Right kidney (tissue), 1 donor: ENCODE data around the gene EPHA4.

Experiments
- DNase-seq: peaks from one replicate; pipeline ENCODE4 v3.0.0-alpha.2; 2016

EPHA4 gene

GRCh38 chr2:221439761-221440479 lies 132.2 kb downstream of the EPHA4 start:
- no peak for DNase-seq

- no peak for DNase-seq
Measured at GRCh38 chr2:221437056-221437455, 135.0 kb downstream of the EPHA4 start.

DNA sequence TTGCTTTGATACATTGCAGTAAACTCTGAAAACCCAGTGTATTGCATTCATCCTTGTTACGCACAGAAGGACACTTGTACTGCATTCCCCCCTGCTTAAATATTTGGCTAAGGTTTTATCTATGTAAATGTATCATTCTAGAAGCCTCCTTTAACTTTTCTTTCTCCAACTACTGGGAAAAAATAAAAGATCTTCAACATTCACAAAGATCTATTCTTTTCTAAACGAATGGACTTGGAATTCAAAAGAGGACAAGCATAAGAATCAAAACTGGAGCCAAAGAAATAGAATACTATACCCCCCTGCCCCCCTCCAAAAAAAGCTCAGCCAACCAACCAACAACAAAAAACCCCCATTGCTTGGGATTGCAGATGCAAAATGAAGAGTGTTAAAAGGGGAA lies 136.9 kb downstream of the EPHA4 start:
- no peak for DNase-seq

GRCh38 chr2:221434142-221434541 lies 138.0 kb downstream of the EPHA4 start:
- DNase-seq = no peak

DNA sequence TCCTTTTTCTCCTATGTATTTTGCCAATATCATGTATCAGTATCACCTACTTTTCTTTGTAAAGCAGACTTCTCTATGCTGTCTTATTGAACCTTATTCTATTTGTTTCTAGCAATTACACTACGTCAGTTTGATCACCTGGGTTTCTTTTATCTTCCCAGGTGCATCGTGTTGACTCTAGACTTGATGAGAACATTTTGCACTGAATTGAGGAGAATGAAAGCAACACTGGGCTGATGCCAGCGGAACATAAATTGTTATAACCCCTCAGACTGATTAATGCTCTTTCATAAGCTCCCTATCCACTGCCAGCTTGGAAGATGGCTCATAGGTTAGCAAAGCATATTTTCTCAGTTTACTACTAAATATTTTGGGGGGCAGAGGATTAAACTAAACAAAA lies 140.6 kb downstream of the EPHA4 start:
- no peak for DNase-seq

DNA sequence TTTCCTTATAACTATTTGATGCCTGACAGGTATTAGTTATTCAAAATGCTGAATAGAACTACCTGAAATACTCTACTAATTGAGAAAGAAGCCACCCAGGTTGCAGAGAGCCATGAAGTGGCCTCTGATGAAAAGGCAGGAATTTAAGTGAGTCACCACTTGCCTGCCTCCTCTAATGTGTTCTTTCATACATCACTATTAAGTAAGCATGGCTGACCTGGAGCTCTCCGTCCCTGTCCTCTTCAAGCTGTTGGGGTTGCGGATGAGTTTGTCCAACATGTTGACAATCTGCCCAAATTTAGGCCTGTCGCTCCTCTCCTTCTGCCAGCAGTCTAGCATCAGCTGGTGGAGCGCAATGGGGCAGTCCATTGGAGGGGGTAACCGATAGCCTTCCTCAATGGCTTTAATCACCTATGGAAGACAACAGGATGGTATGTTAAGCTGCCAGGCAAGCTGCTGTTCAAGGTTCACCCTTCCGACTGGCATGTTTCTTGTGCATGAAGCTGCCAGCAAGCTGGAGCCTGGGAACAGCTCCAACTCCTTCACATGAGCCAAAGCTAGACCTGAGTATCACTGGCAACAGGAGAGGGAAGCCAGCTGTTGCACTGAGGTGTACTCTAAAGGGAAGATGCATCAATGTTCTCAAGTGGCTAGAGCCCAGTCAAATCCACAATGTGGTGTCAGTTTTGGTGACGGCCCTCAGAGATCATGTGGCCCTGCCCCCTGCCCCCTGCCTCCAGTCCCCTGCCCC lies 142.2 kb downstream of the EPHA4 start:
- no peak for DNase-seq

DNA sequence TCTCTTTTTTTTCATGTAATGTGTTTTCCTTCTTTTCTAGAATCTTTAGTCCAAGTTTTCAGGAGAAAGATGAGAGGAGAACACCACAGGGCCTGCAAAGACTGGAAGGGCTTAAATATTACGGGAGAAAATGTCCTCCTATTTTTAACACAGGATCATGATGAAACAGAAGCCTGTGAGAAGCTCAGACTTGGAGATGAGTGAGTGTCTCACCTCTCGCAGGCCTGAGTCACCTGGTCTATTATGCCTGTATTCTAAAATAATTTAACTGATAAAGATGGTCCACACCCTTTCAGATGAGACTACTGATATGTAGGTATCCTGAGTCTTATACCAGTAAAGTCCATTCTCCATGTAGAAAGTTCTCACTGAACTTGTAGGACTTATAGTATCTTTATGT lies 143.2 kb downstream of the EPHA4 start:
- no peak for DNase-seq

DNA sequence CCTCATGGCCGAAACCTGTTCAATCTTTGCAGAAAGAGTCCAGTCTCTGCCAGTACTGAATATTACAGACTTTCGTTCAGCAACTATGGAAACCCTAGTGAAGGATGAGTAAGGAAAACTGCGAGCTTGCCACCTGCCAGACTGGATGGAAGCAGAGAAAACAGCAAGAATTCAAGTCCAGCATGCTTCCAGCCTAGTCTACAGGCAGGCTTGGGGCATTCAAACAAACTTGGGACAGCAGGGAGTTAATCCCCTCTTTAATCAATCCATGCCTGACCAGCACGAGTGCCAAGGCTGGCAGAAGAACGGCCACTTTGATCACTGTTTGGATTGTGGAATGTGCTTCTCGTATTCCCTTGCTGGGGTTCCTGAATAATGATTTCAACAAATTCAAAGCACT lies 145.2 kb downstream of the EPHA4 start:
- no peak for DNase-seq

- DNase-seq = no peak
Measured at GRCh38 chr2:221425891-221426290, 146.2 kb downstream of the EPHA4 start.

DNA sequence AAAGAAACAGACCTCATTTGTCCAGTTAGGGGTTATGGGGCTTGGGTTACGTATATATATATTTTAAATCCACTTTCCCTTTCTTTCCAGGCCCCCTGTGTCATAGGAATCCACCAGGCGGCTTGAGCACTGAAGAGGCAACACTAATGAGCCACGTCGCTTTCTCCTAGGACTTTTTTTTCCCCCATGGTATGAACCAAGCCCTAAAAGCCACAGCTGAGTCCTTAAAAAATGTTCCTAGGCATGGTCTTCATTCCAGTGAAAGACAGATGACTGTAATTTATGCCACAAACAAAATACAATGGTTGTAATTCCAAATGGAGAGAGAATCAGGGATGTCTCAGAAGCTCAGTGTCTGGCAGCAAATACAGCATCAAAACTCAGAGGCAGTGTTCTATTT lies 146.8 kb downstream of the EPHA4 start:
- no peak for DNase-seq

DNA sequence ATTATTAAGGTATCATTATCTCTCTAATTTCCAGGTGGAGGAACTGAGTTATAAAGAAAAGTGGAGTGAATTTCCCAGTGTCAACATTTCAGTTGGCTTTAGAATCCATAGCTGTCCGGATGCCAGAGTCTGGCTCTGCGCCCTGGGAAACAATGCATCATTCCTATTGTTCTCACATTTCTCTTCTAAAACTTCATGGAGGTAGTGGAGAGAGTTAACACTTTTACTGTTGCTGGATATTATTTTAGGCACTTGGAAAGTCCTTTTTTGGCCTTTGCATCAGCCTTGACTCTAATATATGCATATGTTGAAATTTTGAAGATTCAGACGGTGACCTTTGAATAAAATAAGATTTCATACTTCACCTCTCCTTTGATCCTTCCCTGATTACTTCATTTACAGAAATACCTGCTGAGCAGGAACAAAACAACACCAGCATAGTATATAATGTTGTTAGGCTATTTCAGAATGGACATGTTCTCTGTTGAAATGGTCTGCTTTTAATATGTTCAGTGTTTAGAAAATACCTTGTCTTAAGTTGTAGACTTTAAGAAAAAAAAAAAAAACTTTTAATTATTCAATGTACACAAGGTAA lies 148.8 kb downstream of the EPHA4 start:
- DNase-seq = no peak

GRCh38 chr2:221422516-221423209 lies 149.4 kb downstream of the EPHA4 start:
- no peak for DNase-seq

- DNase-seq = no peak
Measured at GRCh38 chr2:221420245-221420644, 151.9 kb downstream of the EPHA4 start.

DNA sequence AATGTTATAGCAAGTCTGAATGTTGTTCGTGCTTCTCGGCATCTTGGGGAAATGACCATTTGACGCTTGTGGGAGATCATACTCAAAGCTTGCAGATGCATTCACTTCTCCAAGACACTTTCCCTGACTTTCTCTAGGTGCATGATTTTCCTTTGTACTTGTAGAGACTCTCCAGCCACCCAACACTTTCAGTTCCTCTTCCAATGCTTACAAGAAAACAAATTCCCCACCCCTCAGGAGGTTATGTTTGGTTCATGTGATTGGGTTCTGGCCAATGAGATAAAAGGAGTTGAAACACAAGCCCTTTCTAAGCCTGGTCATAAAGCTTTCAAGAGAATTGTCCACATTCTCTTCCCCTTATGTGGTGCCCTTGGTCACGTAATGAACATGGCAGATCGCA lies 156.3 kb downstream of the EPHA4 start:
- no peak for DNase-seq

DNA sequence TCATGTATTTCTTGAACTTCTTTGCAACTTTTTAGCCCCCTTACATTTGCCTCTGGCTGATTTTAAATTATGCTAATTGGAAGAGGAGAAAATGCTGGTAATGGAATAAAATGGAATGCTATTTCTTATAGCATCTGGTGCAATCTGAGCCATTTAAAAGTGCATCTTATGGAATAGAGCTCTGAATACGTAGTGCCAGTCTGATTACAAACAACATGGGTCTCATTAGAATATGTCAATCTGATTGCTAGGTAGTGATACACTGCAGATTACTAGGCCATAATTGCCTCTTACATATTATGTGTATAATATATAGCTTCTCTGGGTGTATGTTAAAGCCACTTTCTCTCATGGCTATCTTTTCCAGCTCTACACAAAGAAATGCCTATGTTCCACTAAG lies 159.1 kb downstream of the EPHA4 start:
- no peak for DNase-seq

GRCh38 chr2:221410487-221410886 lies 161.6 kb downstream of the EPHA4 start:
- DNase-seq = no peak

DNA sequence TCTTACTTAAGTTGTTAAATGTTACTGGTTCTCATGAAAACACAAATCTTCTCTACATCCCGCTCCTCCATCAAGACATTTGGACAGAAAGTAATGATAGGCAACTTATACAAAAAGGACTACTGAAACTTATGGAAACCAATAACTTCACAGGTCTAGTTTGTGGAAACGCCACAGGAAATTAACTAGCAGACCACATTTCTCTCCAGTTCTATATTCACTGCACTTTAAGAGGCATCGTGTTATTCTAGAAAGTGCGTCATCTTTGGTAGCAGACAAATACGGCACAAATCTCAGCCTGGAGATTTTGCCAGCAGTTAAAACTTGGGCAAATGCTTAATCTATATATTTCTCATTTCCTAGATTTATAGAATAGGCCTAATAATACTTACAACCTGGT lies 164.3 kb downstream of the EPHA4 start:
- DNase-seq = no peak

DNA sequence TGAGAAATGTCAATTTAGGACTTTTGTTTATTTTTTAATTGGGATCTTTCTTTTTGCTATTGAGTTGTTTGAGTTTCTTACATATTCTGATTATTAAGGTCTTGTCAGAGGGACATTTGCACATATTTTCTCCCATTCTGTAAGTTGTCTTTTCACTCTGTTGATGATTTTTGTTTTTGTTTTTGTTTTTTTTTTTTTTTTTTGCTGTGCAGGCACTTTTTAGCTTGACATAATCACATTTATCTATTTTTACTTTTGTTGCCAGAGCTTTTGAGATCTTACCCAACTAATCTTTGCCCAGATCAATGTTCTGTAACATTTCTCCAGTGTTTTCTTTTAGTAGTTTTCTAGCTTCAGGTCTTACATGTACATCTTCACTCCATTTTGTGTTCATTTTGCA lies 166.6 kb downstream of the EPHA4 start:
- no peak for DNase-seq

DNA sequence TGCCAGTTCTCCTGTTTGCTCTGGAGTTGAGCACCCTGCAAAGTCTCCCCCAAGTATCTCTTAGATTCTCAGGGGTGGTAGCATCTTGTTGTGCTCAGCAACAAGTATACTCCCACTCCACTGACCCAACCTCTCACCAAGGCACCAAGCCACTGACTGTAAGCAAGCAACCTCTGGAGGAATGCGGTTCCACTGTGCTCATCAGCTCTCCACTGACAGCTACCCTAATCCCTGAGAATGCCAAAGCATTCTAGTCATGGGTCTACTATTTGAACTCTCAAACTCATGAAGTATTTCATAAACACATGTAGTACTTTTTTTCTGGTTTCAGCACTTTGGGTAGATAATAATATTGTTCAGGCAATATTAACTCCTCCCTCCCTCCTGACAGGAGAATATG lies 170.0 kb downstream of the EPHA4 start:
- DNase-seq = no peak

- DNase-seq = no peak
Measured at GRCh38 chr2:221400411-221400810, 171.7 kb downstream of the EPHA4 start.

- no peak for DNase-seq
Measured at GRCh38 chr2:221399183-221399582, 172.9 kb downstream of the EPHA4 start.

- no peak for DNase-seq
Measured at GRCh38 chr2:221397187-221397586, 174.9 kb downstream of the EPHA4 start.

GRCh38 chr2:221392228-221392881 lies 179.7 kb downstream of the EPHA4 start:
- no peak for DNase-seq
